WTC11 (cell line): Measurements from ENCODE around the gene GLRA3. TPM values are rescaled to one million over a fixed set of nuclear protein-coding genes. Genes with fewer than 3 reads are reported as not detected.

Experiments used
- ATAC-seq: fragments of 200-7000 bp; cut with Tn5 transposase; 2 replicates; pipeline ENCODE4 v1.10.0; 2021; ENCODE audit warnings: mild to moderate bottlenecking, moderate library complexity
- CTCF ChIA-PET: fragments of 300-600 bp; sonication (Branson Sonifier 250); formaldehyde crosslinking; loops from one replicate; lab custom pipeline; 2021; ENCODE audit warnings: antibody characterized with exemption; lab: Charles Lee
- POLR2A ChIA-PET: fragments of 350-600 bp; sonication (Branson Sonifier 250); formaldehyde crosslinking; loops from one replicate; lab custom pipeline; 2021; ENCODE audit warnings: antibody characterized with exemption; lab: Charles Lee
- DNase-seq: peaks from one replicate; pipeline ENCODE4 v3.0.0; 2021; ENCODE audit warnings: low spot score
- H3K27ac Mint-ChIP-seq: 2 replicates; pipeline ENCODE4 v1.8.0; 2021; ENCODE audit warnings: mixed read lengths
- H3K27me3 Mint-ChIP-seq: 2 replicates; pipeline ENCODE4 v1.8.0; 2021; ENCODE audit warnings: low read depth, mild to moderate bottlenecking, moderate library complexity, mixed read lengths
- H3K36me3 Mint-ChIP-seq: 2 replicates; pipeline ENCODE4 v1.8.0; 2021; ENCODE audit warnings: mixed read lengths
- H3K4me1 Mint-ChIP-seq: 2 replicates; pipeline ENCODE4 v1.8.0; 2022; ENCODE audit warnings: mixed read lengths
- H3K4me3 Mint-ChIP-seq: 2 replicates; pipeline ENCODE4 v1.8.0; 2021; ENCODE audit warnings: mild to moderate bottlenecking, moderate library complexity, mixed read lengths
- H3K9me3 Mint-ChIP-seq: 2 replicates; pipeline ENCODE4 v1.8.0; 2021; ENCODE audit warnings: mixed read lengths
- ATF2 ChIP-seq: sonication (generic); formaldehyde crosslinking; IDR thresholded peaks from 2 replicates; pipeline ENCODE4 v1.8.1; 2022; ENCODE audit warnings: low read depth, missing genetic modification reagents, borderline replicate concordance
- ATF6 ChIP-seq: sonication (generic); formaldehyde crosslinking; IDR thresholded peaks from 2 replicates; pipeline ENCODE4 v1.8.1; 2023; ENCODE audit warnings: mild to moderate bottlenecking, missing genetic modification reagents
- CDX4 ChIP-seq: fragments of 250-450 bp; sonication (Bioruptor Pico); IDR thresholded peaks from 2 replicates; pipeline ENCODE4 v1.9.0; 2021; ENCODE audit warnings: moderate library complexity, mild to moderate bottlenecking, inconsistent platforms, borderline replicate concordance
- CREB1 ChIP-seq: sonication (generic); formaldehyde crosslinking; IDR thresholded peaks from 2 replicates; pipeline ENCODE4 v1.8.0; 2023; ENCODE audit warnings: mild to moderate bottlenecking, missing genetic modification reagents
- CREM ChIP-seq: sonication (generic); formaldehyde crosslinking; IDR thresholded peaks from 2 replicates; pipeline ENCODE4 v1.8.1; 2022; ENCODE audit warnings: mild to moderate bottlenecking, missing genetic modification reagents, moderate library complexity
- E2F4 ChIP-seq: sonication (generic); formaldehyde crosslinking; IDR thresholded peaks from 2 replicates; pipeline ENCODE4 v1.8.1; 2022; ENCODE audit warnings: low read depth, mild to moderate bottlenecking, moderate library complexity, missing genetic modification reagents, borderline replicate concordance
- FOXP1 ChIP-seq: sonication (generic); formaldehyde crosslinking; IDR thresholded peaks from 2 replicates; pipeline ENCODE4 v1.8.0; 2022; ENCODE audit warnings: missing genetic modification reagents, mild to moderate bottlenecking, moderate library complexity, borderline replicate concordance
- GABPB1 ChIP-seq: sonication (generic); formaldehyde crosslinking; IDR thresholded peaks from 2 replicates; pipeline ENCODE4 v1.8.1; 2023; ENCODE audit warnings: mild to moderate bottlenecking, missing genetic modification reagents
- GRHL2 ChIP-seq: fragments of 250-450 bp; sonication (Bioruptor Pico); IDR thresholded peaks from 2 replicates; pipeline ENCODE4 v1.8.0; 2022; ENCODE audit warnings: mild to moderate bottlenecking, moderate library complexity; ENCODE audit not compliant: insufficient replicate concordance, severe bottlenecking
- JAZF1 ChIP-seq: fragments of 250-450 bp; sonication (Bioruptor Pico); IDR thresholded peaks from 2 replicates; pipeline ENCODE4 v1.9.0; 2021; ENCODE audit warnings: moderate library complexity, mild to moderate bottlenecking, inconsistent platforms
- MXD4 ChIP-seq: fragments of 250-450 bp; sonication (Bioruptor Pico); IDR thresholded peaks from 2 replicates; pipeline ENCODE4 v1.8.0; 2021; ENCODE audit warnings: mild to moderate bottlenecking, moderate library complexity, borderline replicate concordance
- NFATC4 ChIP-seq: fragments of 250-450 bp; sonication (Bioruptor Pico); IDR thresholded peaks from 2 replicates; pipeline ENCODE4 v1.9.0; 2021; ENCODE audit warnings: mild to moderate bottlenecking
- NFE2L1 ChIP-seq: sonication (generic); formaldehyde crosslinking; IDR thresholded peaks from 2 replicates; pipeline ENCODE4 v1.8.1; 2023; ENCODE audit warnings: missing genetic modification reagents
- NFYB ChIP-seq: sonication (generic); formaldehyde crosslinking; conservative IDR thresholded peaks from 2 replicates; pipeline ENCODE4 v1.8.0; 2022; ENCODE audit warnings: low read depth, missing genetic modification reagents
- OVOL2 ChIP-seq: fragments of 250-450 bp; sonication (Bioruptor Pico); IDR thresholded peaks from 2 replicates; pipeline ENCODE4 v1.9.0; 2021; ENCODE audit warnings: mild to moderate bottlenecking, borderline replicate concordance
- RORB ChIP-seq: fragments of 250-450 bp; sonication (Bioruptor Pico); IDR thresholded peaks from 2 replicates; pipeline ENCODE4 v1.9.0; 2021; ENCODE audit warnings: mild to moderate bottlenecking
- SMAD3 ChIP-seq: sonication (generic); formaldehyde crosslinking; IDR thresholded peaks from 2 replicates; pipeline ENCODE4 v1.8.0; 2022; ENCODE audit warnings: missing genetic modification reagents, mild to moderate bottlenecking, borderline replicate concordance
- SP1 ChIP-seq: sonication (generic); formaldehyde crosslinking; conservative IDR thresholded peaks from 2 replicates; pipeline ENCODE4 v1.8.1; 2022; ENCODE audit warnings: missing genetic modification reagents
- ZNF138 ChIP-seq: sonication (generic); formaldehyde crosslinking; conservative IDR thresholded peaks from 2 replicates; pipeline ENCODE4 v1.8.1; 2022; ENCODE audit warnings: mild to moderate bottlenecking, moderate library complexity, missing genetic modification reagents
- ZNF219 ChIP-seq: sonication (generic); formaldehyde crosslinking; IDR thresholded peaks from 2 replicates; pipeline ENCODE4 v1.8.0; 2023; ENCODE audit warnings: missing genetic modification reagents, mild to moderate bottlenecking, borderline replicate concordance
- ZNF281 ChIP-seq: sonication (generic); formaldehyde crosslinking; IDR thresholded peaks from 2 replicates; pipeline ENCODE4 v1.8.0; 2023; ENCODE audit warnings: mild to moderate bottlenecking, missing genetic modification reagents
- ZNF317 ChIP-seq: sonication (generic); formaldehyde crosslinking; IDR thresholded peaks from 2 replicates; pipeline ENCODE4 v1.8.1; 2023; ENCODE audit warnings: low read depth, mild to moderate bottlenecking, moderate library complexity, missing genetic modification reagents, borderline replicate concordance
- ZNF416 ChIP-seq: fragments of 250-450 bp; sonication (Bioruptor Pico); IDR thresholded peaks from 2 replicates; pipeline ENCODE4 v1.9.0; 2021; ENCODE audit warnings: mild to moderate bottlenecking, inconsistent platforms
- ZSCAN18 ChIP-seq: fragments of 250-450 bp; sonication (Bioruptor Pico); IDR thresholded peaks from 2 replicates; pipeline ENCODE4 v2.1.2; 2022; ENCODE audit warnings: mild to moderate bottlenecking, moderate library complexity
- total RNA-seq: library from RNA; stranded (reverse); gene quantifications from 3 replicates; pipeline ENCODE4 v1.2.3, GENCODE V29; 2021

Gene GLRA3
- total RNA-seq, 1 experiment from 2014 or later = 0.15 TPM

GRCh38 chr4:174650711-174651355 lies 178.2 kb downstream of the GLRA3 start:
- no peaks in the 10 kb centered on the region for H3K27me3 Mint-ChIP-seq
- DNase-seq (no peak), ATAC-seq (no peak)
- ChIA-PET CTCF (no interaction called here), POLR2A (no interaction called here)
- H3K4me1 Mint-ChIP-seq = peaks cover 6% of the 10 kb centered on the region
- peaks cover 4% of the 10 kb centered on the region; the same call in 1 of the 2 replicates for H3K9me3 Mint-ChIP-seq
- TF ChIP-seq ZNF281 (no peak), NFE2L1 (CRISPR knock-in tag) (no peak), JAZF1 (CRISPR knock-in tag) (no peak), SP1 (no peak), SMAD3 (no peak), FOXP1 (CRISPR knock-in tag) (no peak), ZSCAN18 (CRISPR knock-in tag) (no peak), OVOL2 (CRISPR knock-in tag) (no peak), ATF6 (CRISPR knock-in tag) (no peak), ZNF416 (CRISPR knock-in tag) (no peak), E2F4 (no peak), ZNF138 (CRISPR knock-in tag) (no peak), CDX4 (CRISPR knock-in tag) (no peak), NFYB (CRISPR knock-in tag) (no peak), ATF2 (CRISPR knock-in tag) (no peak), NFATC4 (CRISPR knock-in tag) (no peak)
- no peak overlapping the region for H3K4me3 Mint-ChIP-seq
- no peak overlapping the region for H3K27ac Mint-ChIP-seq
- no peaks in the 10 kb centered on the region for H3K36me3 Mint-ChIP-seq

GRCh38 chr4:174648812-174649211 lies 180.2 kb downstream of the GLRA3 start:
- Mint-ChIP-seq H3K27me3 (no peaks in the 10 kb centered on the region), H3K27ac (no peak overlapping the region), H3K4me1 (peaks cover 6% of the 10 kb centered on the region), H3K36me3 (no peaks in the 10 kb centered on the region), H3K4me3 (no peak overlapping the region), H3K9me3 (peaks cover 4% of the 10 kb centered on the region; the same call in 1 of the 2 replicates)
- ChIA-PET POLR2A (no interaction called here), CTCF (interaction anchor here (0.5 to 1.1 kb wide), 2 partner anchors 68 to 300 kb away, joined by 3 to 4 read pairs; no protein-coding TSS in a partner anchor)
- no peak for DNase-seq
- ATAC-seq = no peak
- no peak for TF ChIP-seq ZNF416 (CRISPR knock-in tag)
- no peak for TF ChIP-seq RORB (CRISPR knock-in tag)
- no peak for TF ChIP-seq ATF6 (CRISPR knock-in tag)
- no peak for TF ChIP-seq CREM (CRISPR knock-in tag)
- TF ChIP-seq ZNF219 (CRISPR knock-in tag) = no peak
- TF ChIP-seq ZNF317 (CRISPR knock-in tag) = no peak
- TF ChIP-seq GABPB1 = no peak
- TF ChIP-seq NFYB (CRISPR knock-in tag) = no peak
- no peak for TF ChIP-seq CREB1 (CRISPR knock-in tag)
- TF ChIP-seq GRHL2 (CRISPR knock-in tag) = no peak
- TF ChIP-seq MXD4 (CRISPR knock-in tag) = no peak
